HG03060 (cell line): ENCODE results near the gene B3GNT2.

Source experiments
- ATAC-seq: cut with Tn5 transposase; IDR thresholded peaks from one replicate; pipeline ENCODE4 v1.9.1; 2021; ENCODE audit warnings: low read depth, moderate number of reproducible peaks; ENCODE audit not compliant: unreplicated experiment

The B3GNT2 gene

GRCh38 chr2:62202729-62203128 is 6.8 kb downstream of the B3GNT2 start:
- no peak for ATAC-seq

DNA sequence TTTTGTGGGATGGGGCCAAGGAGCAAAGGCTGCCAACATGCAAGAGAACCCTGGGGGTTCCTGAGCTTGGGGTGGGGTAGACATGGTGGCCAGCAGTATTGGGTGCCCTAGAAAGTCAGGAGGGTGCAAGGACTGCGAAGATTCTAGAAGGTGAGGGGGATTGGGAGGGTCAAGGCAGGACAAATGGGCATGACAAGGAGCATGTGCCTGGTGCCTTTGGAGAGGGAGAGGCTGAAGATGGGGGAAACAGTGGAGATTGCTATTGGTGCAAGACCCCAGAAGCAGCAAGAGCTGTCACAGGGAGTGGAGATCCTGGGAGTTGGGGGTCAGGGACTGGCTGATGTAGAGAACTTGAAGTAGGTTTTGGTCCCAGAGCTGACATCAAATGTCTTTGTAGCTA is 7.5 kb downstream of the B3GNT2 start:
- ATAC-seq: no peak

DNA sequence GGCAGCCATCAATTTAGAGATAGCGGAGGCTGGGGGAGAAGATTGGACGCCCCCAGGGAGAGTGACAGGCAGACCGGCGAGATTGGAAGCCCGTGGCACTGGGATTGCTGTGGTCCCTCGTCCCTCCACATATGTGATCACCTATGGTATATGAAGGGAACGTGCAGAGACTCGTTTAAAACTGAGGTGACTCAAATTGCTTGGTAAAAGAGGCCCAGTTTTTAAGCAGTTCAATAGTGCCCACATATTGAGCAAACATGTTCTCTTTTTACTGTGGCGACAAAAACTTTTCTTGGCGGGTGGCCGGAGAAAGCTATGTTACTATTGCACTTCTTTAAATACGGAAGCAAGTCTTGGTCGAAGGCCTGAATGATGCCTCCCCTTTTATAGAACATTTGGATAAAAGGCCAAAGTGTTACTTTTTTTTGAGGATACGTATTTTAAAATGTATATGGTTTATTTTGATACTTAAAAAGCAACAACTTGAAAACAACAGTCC is 9.1 kb downstream of the B3GNT2 start:
- ATAC-seq: no peak

GRCh38 chr2:62205554-62205953 is 9.6 kb downstream of the B3GNT2 start:
- ATAC-seq: no peak

DNA sequence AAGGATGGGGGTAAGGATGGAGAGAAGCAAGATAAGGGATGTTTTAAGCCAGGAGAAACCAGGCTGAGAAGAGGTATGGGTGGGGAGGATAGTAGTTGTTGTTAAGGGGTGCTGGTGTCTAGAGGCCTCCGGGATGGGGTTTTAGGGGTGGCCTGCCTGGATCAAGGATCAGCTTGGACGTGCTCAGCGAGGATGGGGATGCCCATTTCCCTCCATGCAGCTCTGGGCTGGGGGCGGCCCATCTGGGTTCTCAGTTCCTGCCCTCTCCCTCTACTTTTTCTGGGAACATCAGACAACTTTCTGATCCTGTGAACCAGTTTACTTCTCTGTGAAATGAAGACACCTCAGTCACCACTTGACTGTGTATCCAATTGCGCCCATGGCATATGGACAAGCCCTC is 10.1 kb downstream of the B3GNT2 start:
- ATAC-seq: no peak

DNA sequence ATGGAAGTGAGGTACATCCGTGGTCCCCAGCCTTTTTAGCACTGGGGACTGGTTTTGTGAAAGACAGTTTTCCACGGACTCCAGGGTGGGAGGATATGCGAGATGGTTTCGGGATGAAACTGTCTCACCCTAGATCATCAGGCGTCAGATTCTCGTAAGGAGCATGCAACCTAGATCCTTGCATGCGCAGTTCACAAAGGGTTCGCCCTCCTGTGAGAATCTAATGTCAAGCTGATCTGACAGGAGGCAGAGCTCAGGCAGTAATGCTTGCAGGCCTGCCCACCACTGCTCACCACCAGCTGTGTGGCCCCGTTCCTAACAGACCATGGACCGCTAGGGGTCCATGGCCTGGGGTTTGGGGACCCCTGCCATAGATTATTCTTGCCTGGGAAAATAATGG is 11.6 kb downstream of the B3GNT2 start:
- ATAC-seq: no peak

DNA sequence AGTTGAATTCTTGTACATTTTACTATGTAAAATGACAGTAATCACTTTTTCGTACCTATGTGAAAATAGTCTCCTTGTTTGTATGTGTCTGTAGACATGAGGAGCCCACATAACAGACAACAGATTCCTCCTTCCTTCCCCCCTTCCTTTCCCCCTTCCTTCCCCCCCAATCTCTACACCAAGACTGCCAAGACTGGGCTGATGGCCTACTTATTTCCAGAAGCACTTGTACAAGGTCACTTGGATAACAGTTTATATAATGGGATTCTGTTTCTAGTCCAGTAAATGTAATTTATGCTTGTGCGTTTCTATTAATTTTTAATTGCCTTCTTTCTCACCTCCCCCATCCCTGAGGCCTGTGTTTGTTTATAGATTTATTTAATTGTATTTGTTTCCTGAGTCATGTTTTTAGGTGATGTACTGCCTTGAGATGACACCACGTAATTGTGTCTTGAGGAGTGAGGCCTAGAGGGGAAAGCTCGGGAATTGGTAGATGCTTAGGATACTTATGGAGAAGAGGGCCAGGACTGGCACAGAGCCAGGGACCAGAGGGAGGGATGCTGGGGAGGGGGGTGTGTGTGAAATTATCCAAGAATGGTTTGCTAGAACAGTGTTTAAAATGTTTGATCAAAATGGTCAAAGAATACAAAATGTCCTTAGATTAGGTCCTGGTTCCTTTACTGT is 12.3 kb downstream of the B3GNT2 start:
- ATAC-seq: no peak

GRCh38 chr2:62208758-62209114 is 12.8 kb downstream of the B3GNT2 start:
- ATAC-seq: no peak

DNA sequence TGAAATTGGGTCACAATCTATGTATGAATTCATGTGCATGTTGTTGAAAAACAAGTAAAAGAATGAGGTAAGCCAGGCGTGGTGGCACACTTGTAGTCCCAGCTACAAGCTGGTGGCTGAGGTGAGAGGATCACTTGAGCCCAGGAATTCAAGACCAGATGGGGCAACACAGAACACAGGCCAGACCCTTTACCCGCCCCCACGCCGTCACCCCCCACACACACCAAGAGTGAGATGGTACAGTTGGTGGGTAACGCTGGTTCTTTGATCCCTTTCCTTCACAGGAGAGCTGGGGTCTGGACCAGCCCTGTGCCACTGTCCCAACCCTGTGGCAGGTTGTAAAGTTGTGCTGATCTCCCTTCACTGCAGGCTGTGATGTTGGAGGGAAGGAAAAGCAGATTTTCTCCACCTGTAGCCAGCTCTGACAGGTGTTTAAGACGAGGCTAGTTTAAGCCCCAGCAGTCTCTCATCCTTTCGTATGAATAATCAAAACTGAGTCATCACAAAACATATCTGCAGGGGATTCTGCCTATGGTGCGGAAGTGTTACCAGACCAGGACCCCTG is 13.6 kb downstream of the B3GNT2 start:
- ATAC-seq: no peak

DNA sequence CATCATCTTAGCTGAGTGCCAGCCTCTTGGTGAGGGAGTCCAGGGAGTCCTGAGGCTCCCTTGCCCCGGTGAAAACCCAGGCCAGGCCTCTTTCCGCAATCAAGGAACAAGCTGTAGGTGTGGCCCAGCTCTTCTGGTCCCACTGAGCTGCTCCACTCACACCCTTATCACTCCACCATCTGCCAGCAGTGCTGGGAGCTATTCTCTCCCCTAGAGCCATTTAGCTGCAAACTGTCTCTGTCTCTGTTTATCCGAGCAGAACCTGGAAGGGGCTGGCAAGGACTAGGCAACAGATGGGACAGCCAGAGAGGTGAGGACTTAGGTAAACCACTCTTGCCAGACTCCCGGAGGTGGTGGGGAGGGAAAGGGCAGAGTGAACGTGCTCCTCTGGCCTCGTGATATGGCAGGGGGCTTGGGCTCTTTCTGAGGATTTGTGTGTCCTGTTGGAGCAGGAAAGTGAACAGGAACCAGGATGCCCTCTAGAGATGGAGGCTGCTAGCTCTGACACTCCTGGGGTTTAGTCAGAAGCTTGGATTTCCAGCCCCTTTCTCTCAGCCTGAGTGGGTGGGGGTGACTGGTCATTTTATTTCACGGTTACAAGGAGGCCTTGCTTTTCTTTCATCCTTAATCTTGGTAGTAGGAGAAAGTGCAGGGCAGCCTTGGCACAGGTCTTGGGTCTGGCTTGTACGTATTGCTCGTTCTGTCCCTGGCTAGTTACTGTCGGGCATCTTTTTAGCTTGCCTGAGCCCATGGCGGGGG is 19.6 kb downstream of the B3GNT2 start:
- no peak for ATAC-seq

DNA sequence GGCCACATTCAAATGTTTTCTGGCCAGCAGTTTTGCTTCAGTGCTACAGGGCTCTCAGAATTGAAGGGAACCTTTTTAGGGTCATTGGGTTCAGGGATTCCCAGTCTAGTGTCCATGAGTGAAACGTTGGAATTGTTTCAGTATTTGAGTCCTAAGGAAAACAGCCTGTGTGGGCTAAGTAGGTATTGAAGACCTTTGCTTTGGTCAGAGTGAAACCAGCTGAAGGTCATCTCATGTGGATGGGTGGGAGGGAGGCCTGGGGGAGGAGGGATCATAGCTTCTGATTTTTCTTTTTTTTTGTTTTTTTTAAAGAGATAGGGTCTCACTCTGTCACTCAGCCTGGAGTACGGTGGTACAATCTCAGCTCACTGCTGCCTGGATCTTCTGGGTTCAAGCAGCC is 20.2 kb downstream of the B3GNT2 start:
- ATAC-seq: no peak

DNA sequence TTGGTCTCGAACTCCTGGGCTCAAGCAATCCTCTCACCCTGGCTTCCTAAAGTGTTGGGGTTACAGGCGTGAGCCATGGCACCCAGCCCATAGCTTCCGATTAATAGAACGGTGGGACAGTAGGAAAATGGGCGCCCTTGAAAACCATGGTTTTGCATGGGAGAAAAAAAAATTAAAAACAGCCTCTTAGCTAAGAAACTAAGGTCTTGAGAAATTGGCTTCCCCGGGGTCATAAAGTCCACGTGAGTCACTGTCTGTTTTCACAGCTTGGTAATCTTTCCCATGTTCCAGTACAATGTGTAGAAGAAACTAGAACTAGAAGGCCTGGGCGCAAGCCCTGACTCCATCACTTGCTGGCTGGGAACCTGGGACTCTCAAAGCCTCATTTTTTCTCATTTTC is 20.7 kb downstream of the B3GNT2 start:
- no peak for ATAC-seq

DNA sequence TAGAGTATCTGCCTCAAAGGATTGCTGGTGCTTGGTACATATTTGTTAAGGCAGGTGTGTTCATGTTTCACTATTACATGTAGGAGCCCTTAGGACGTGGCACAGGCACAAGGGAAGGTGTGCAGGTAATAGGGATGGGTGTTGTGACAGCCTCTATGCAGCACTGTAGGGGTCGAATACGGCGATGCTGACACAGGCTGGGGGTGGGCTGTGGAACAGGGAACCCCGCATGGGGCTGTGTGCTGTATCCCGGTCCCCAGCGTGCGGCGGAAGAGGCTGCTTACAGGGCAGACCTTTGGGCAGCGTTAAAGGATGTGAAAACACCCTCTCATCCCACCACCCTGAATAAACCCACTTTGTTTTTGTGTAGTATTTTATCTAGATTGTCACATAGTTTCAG is 21.5 kb downstream of the B3GNT2 start:
- ATAC-seq: no peak

- no peak for ATAC-seq
Observed at GRCh38 chr2:62217970-62218369, 22.1 kb downstream of the B3GNT2 start.

GRCh38 chr2:62219407-62220159 is 23.7 kb downstream of the B3GNT2 start:
- no peak for ATAC-seq

- ATAC-seq: no peak
Observed at GRCh38 chr2:62221141-62221540, 25.2 kb downstream of the B3GNT2 start.

GRCh38 chr2:62222171-62222570 is 26.3 kb downstream of the B3GNT2 start:
- no peak for ATAC-seq

DNA sequence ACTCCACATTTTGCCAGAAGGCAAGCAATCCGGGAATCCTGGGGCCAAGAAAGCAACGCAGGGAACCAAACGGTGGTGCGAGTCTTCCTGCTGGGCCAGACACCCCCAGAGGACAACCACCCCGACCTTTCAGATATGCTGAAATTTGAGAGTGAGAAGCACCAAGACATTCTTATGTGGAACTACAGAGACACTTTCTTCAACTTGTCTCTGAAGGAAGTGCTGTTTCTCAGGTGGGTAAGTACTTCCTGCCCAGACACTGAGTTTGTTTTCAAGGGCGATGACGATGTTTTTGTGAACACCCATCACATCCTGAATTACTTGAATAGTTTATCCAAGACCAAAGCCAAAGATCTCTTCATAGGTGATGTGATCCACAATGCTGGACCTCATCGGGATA is 26.8 kb downstream of the B3GNT2 start:
- ATAC-seq: no peak

DNA sequence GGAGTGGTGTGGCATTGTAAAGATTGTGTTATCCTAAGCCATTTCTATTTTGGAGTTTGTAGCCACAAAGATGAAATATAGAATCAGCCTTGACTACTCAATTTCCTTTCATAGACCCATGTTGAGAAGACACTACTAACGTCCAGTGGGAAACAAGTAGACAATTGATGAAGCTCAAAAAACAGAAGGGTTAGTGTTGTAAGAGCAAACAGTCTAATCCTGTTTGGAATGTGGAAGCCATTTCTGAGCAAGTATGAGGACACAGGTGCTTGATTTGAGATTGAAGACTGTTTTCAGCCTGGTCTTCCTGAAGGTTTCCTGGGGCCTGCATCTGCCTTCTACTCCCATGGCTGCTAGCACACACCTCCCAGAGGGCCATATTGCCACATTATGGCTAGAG is 29.1 kb downstream of the B3GNT2 start:
- no peak for ATAC-seq

- ATAC-seq: no peak
Observed at GRCh38 chr2:62227386-62228075, 31.6 kb downstream of the B3GNT2 start.
